ENCODE data around the gene AGR2.
"Not testable (repeated sequence)": the region's sequence is repeated elsewhere in the genome, so short reads cannot be mapped to it uniquely, and the experiment has no call there.

AGR2 gene

GRCh38 chr7:16770657-16771329, 34.0 kb downstream of the AGR2 start:
- H4K20me1 ChIP-seq (ENCODE audit: insufficient read depth, low read length) = no peaks in the 10 kb centered on the region
- no peak overlapping the region for H3K4me2 ChIP-seq (ENCODE audit: insufficient read depth, low read length)
- TF ChIP-seq, protein P1, sequence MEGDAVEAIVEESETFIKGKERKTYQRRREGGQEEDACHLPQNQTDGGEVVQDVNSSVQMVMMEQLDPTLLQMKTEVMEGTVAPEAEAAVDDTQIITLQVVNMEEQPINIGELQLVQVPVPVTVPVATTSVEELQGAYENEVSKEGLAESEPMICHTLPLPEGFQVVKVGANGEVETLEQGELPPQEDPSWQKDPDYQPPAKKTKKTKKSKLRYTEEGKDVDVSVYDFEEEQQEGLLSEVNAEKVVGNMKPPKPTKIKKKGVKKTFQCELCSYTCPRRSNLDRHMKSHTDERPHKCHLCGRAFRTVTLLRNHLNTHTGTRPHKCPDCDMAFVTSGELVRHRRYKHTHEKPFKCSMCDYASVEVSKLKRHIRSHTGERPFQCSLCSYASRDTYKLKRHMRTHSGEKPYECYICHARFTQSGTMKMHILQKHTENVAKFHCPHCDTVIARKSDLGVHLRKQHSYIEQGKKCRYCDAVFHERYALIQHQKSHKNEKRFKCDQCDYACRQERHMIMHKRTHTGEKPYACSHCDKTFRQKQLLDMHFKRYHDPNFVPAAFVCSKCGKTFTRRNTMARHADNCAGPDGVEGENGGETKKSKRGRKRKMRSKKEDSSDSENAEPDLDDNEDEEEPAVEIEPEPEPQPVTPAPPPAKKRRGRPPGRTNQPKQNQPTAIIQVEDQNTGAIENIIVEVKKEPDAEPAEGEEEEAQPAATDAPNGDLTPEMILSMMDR (IDR thresholded peaks at IDR 0.05; ENCODE audit: borderline replicate concordance, extremely low read depth, low read length, poor library complexity, severe bottlenecking) = no peak
- no peak for TF ChIP-seq EZH2 (IDR thresholded peaks at IDR 0.05; ENCODE audit: borderline replicate concordance, low read depth, low read length, severe bottlenecking)
- DNase-seq (no peak), ATAC-seq (ENCODE audit: insufficient read depth, low read depth) (no peak)
- no peak overlapping the region for H3K27ac ChIP-seq (ENCODE audit: low read length)
- H3K4me3 ChIP-seq (ENCODE audit: low read depth in 1 of 2, low read length in 2 of 2) = no peak overlapping the region
- H3K4me1 ChIP-seq (ENCODE audit: insufficient read depth, low read length) = no peaks in the 10 kb centered on the region
- no peaks in the 10 kb centered on the region for H3K36me3 ChIP-seq (ENCODE audit: insufficient read depth, low read length)
- H3K79me2 ChIP-seq (ENCODE audit: insufficient read depth, low read length) = no peaks in the 10 kb centered on the region
- no peak overlapping the region for H3K9ac ChIP-seq (ENCODE audit: low read depth, low read length)
- no peak overlapping the region for H2AFZ ChIP-seq (ENCODE audit: low read depth, low read length)
- no peaks in the 10 kb centered on the region for H3K9me3 ChIP-seq (ENCODE audit: insufficient read depth, low read length, severe bottlenecking)
- no peaks in the 10 kb centered on the region for H3K27me3 ChIP-seq (ENCODE audit: insufficient read depth, low read length, poor library complexity)

DNA sequence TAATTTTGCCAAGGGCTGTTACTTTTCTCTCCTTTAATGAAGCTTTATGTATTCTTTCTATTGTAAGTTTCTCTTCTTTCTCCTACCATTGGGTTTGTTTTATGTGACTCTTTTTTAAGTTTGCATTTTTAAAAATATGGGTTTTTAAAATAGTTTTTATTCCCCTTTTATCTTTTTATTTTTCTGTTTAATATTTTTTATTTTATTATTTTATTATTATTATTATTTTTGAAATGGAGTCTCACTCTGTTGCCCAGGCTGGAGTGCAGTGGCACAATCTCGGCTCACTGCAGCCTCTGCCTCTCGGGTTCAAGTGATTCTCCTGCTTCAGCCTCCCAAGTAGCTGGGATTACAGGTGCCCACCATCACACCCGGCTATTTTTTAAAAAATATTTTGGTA, 34.8 kb downstream of the AGR2 start:
- H3K9ac ChIP-seq (ENCODE audit: low read depth, low read length); H3K4me3 ChIP-seq (ENCODE audit: low read depth in 1 of 2, low read length in 2 of 2); H3K36me3 ChIP-seq (ENCODE audit: insufficient read depth, low read length); H3K4me2 ChIP-seq (ENCODE audit: insufficient read depth, low read length); H2AFZ ChIP-seq (ENCODE audit: low read depth, low read length); H3K4me1 ChIP-seq (ENCODE audit: insufficient read depth, low read length); H3K27me3 ChIP-seq (ENCODE audit: insufficient read depth, low read length, poor library complexity); H3K9me3 ChIP-seq (ENCODE audit: insufficient read depth, low read length, severe bottlenecking); H3K79me2 ChIP-seq (ENCODE audit: insufficient read depth, low read length); DNase-seq; ATAC-seq (ENCODE audit: insufficient read depth, low read depth); H3K27ac ChIP-seq (ENCODE audit: low read length); H4K20me1 ChIP-seq (ENCODE audit: insufficient read depth, low read length): not testable (repeated sequence)

GRCh38 chr7:16765436-16765859, 39.4 kb downstream of the AGR2 start:
- no peak for ATAC-seq (ENCODE audit: insufficient read depth, low read depth)
- H3K36me3 ChIP-seq (ENCODE audit: insufficient read depth, low read length) = no peaks in the 10 kb centered on the region
- no peak overlapping the region for H2AFZ ChIP-seq (ENCODE audit: low read depth, low read length)
- H3K27me3 ChIP-seq (ENCODE audit: insufficient read depth, low read length, poor library complexity) = no peaks in the 10 kb centered on the region
- H3K9me3 ChIP-seq (ENCODE audit: insufficient read depth, low read length, severe bottlenecking) = no peaks in the 10 kb centered on the region
- H3K9ac ChIP-seq (ENCODE audit: low read depth, low read length) = no peak overlapping the region
- no peaks in the 10 kb centered on the region for H3K79me2 ChIP-seq (ENCODE audit: insufficient read depth, low read length)
- no peaks in the 10 kb centered on the region for H4K20me1 ChIP-seq (ENCODE audit: insufficient read depth, low read length)
- DNase-seq = no peak
- H3K4me1 ChIP-seq (ENCODE audit: insufficient read depth, low read length) = no peaks in the 10 kb centered on the region
- no peak overlapping the region for H3K4me3 ChIP-seq (ENCODE audit: low read depth in 1 of 2, low read length in 2 of 2)
- TF ChIP-seq, protein P1 (IDR thresholded peaks at IDR 0.05; ENCODE audit: borderline replicate concordance, extremely low read depth, low read length, poor library complexity, severe bottlenecking) = no peak
- H3K4me2 ChIP-seq (ENCODE audit: insufficient read depth, low read length) = no peak overlapping the region
- H3K27ac ChIP-seq (ENCODE audit: low read length) = no peak overlapping the region

DNA sequence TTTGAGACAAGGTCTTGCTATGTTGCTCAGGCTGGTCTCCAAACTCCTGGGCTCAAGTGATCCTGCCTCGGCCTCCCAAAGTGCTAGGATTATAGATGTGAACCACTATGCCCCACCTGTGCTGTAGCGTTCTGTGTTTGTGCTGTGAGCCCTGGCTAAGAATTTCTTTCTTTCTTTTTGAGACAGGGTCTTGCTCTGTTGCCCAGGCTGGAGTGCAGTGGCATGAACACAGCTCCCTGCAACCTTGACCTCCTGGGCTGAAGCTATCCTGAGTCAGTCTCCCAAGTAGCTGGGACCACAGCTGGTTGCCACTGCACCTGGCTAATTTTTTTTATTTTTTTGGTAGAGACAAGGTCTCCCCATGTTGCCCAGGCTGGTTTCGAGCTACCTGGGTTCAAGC, 39.9 kb downstream of the AGR2 start:
- Histone ChIP-seq H4K20me1 (ENCODE audit: insufficient read depth, low read length) (no peaks in the 10 kb centered on the region), H3K4me2 (ENCODE audit: insufficient read depth, low read length) (no peak overlapping the region), H3K4me1 (ENCODE audit: insufficient read depth, low read length) (no peaks in the 10 kb centered on the region), H3K9ac (ENCODE audit: low read depth, low read length) (no peak overlapping the region), H3K36me3 (ENCODE audit: insufficient read depth, low read length) (no peaks in the 10 kb centered on the region), H2AFZ (ENCODE audit: low read depth, low read length) (no peak overlapping the region), H3K27me3 (ENCODE audit: insufficient read depth, low read length, poor library complexity) (no peaks in the 10 kb centered on the region), H3K4me3 (ENCODE audit: low read depth in 1 of 2, low read length in 2 of 2) (no peak overlapping the region), H3K79me2 (ENCODE audit: insufficient read depth, low read length) (no peaks in the 10 kb centered on the region), H3K9me3 (ENCODE audit: insufficient read depth, low read length, severe bottlenecking) (no peaks in the 10 kb centered on the region), H3K27ac (ENCODE audit: low read length) (no peak overlapping the region)
- TF ChIP-seq EZH2 (IDR thresholded peaks at IDR 0.05; ENCODE audit: borderline replicate concordance, low read depth, low read length, severe bottlenecking) = no peak
- TF ChIP-seq, protein P1 (IDR thresholded peaks at IDR 0.05; ENCODE audit: borderline replicate concordance, extremely low read depth, low read length, poor library complexity, severe bottlenecking) = no peak
- ATAC-seq (ENCODE audit: insufficient read depth, low read depth) (no peak), DNase-seq (no peak)

Data from DND-41 (cell line).